ENCODE measurements around the gene IFNL2. TPM values are rescaled to one million over a fixed set of nuclear protein-coding genes. Genes with fewer than 3 reads are reported as not detected.

The IFNL2 gene
- total and polyA plus RNA-seq, 2 of the 4 experiments (the other 2 are of a cell fraction), result not detected

DNA sequence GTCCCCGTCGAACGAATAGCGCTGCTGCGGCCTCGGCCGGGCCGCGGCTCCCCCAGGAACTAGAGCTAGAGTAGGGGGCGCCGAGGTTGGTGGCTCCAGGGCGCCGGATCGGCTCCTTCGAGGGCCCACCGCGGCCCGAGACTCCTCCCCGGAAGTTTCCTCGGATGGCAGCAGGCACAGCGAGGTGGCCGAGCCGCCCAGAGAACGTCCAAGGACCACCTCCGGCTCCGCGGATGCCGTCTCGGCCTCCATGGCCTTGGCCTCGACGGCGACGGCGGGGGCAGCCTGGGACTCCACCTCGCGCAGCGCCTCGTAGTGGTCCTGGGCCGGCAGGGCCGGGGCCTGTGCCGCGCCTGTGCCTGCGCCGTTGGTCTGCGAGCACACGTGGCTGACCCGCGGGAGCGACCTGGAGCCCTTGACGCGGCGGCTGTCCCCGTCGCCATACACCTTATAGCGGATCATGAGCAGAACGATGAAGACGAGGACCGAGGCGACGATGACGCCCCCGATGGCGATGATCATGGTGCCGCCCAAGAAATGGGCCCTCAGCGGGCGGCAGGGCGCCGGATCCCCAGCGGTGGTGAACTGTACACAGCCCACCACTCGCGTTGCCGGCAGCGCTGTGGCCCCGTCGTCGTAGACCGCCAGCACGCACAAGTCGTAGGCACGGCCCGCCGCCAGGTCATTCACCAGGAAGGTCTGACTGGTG lies 39.8 kb downstream of the IFNL2 start:
- CTCF ChIA-PET, result no interaction called here
- no TSS peak for BruUV-seq (replicated peaks)

More for the DNA sequence above, 39.8 kb downstream of the IFNL2 start:
- no peak overlapping the region for H4K8ac ChIP-seq (ENCODE audit: low read depth in 2 of 2, low read length in 2 of 2)
- no peak overlapping the region for H3K27ac ChIP-seq (ENCODE audit: insufficient read depth, low read length)
- H2BK5ac ChIP-seq (ENCODE audit: low read depth, low read length, poor library complexity, severe bottlenecking), result no peak overlapping the region
- no peak overlapping the region for H3K9ac ChIP-seq (ENCODE audit: low read depth, low read length)
- H3K79me1 ChIP-seq (ENCODE audit: low read depth in 1 of 2, low read length in 2 of 2), result no peaks in the 10 kb centered on the region
- no peak overlapping the region for H4K5ac ChIP-seq (ENCODE audit: low read depth, low read length)
- no peak overlapping the region for H2BK120ac ChIP-seq (ENCODE audit: low read depth, low read length)
- H4K20me1 ChIP-seq (ENCODE audit: insufficient read depth, low read length), result no peaks in the 10 kb centered on the region; the same call in 1 of the 2 replicates
- no peak overlapping the region for H3K56ac ChIP-seq (ENCODE audit: extremely low read depth, insufficient read depth, low read length)
- H3K14ac ChIP-seq (replicated peaks; ENCODE audit: low read depth, low read length), result no peak overlapping the region
- no peak overlapping the region for H3K4me2 ChIP-seq (ENCODE audit: low read depth, low read length)
- H4K91ac ChIP-seq (ENCODE audit: insufficient read depth, low read depth, low read length), result no peak overlapping the region
- H3K18ac ChIP-seq (ENCODE audit: low read depth, low read length), result no peak overlapping the region
- no peak overlapping the region for H3K23ac ChIP-seq (ENCODE audit: low read depth, low read length)
- POLR2A ChIA-PET (ENCODE audit: unreplicated experiment), result no interaction called here
- TF ChIP-seq NFE2L2 (IDR thresholded peaks at IDR 0.05; ENCODE audit: low read depth, low read length), result no peak
- TF ChIP-seq USF2 (IDR thresholded peaks at IDR 0.05; ENCODE audit: low read depth, low read length), result no peak
- no peak for TF ChIP-seq CHD1 (IDR thresholded peaks at IDR 0.05; ENCODE audit: low read depth, low read length)
- no peak for TF ChIP-seq SMC3 (IDR thresholded peaks at IDR 0.05; ENCODE audit: low read depth, low read length)
- no peak for TF ChIP-seq RFX5 (IDR thresholded peaks at IDR 0.05; ENCODE audit: low read depth, low read length)
- TF ChIP-seq RAD21 (IDR thresholded peaks at IDR 0.05; ENCODE audit: low read length), result no peak
- TF ChIP-seq, protein P1, sequence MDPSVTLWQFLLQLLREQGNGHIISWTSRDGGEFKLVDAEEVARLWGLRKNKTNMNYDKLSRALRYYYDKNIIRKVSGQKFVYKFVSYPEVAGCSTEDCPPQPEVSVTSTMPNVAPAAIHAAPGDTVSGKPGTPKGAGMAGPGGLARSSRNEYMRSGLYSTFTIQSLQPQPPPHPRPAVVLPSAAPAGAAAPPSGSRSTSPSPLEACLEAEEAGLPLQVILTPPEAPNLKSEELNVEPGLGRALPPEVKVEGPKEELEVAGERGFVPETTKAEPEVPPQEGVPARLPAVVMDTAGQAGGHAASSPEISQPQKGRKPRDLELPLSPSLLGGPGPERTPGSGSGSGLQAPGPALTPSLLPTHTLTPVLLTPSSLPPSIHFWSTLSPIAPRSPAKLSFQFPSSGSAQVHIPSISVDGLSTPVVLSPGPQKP (IDR thresholded peaks at IDR 0.05; ENCODE audit: borderline replicate concordance, low read depth, low read length), result no peak
- TF ChIP-seq RCOR1 (IDR thresholded peaks at IDR 0.05; ENCODE audit: insufficient replicate concordance, low read length), result no peak
- H3K36me3 ChIP-seq (ENCODE audit: control insufficient read depth, insufficient read depth, low read length), result no peaks in the 10 kb centered on the region
- no peaks in the 10 kb centered on the region; the same call in 1 of the 2 replicates for H3K9me1 ChIP-seq (ENCODE audit: insufficient read depth, low read length)
- dilution Hi-C loops (cut with HindIII; ENCODE audit: low sequenced_read_pairs, unreplicated experiment), result no loop called here
- H2BK15ac ChIP-seq (ENCODE audit: low read depth, low read length), result no peak overlapping the region
- H3K4me1 ChIP-seq (ENCODE audit: control insufficient read depth, insufficient read depth, low read length), result no peaks in the 10 kb centered on the region; the same call in 1 of the 2 replicates
- WGBS, 2 experiments (ENCODE audit: extremely low coverage in 2 of 2, insufficient read length in 1 of 2), result 14% methylated on average over 60 of the region's 82 CpGs; no CpG with 5 or more reads in 1 of the 2 experiments
- intact Hi-C loops (cut with micrococcal nuclease), result no loop called here
- H2BK20ac ChIP-seq (ENCODE audit: low read depth, low read length), result no peak overlapping the region
- H2AFZ ChIP-seq (replicated peaks; ENCODE audit: low read length, poor library complexity), result peak overlapping the region; percentile 65
- no peak overlapping the region for H2AK5ac ChIP-seq (ENCODE audit: low read depth, low read length)
- ATAC-seq (ENCODE audit: low read depth), result no peak
- H3K9me3 ChIP-seq (ENCODE audit: control insufficient read depth, insufficient read depth, low read length), result peaks cover 8% of the 10 kb centered on the region
- H2AK9ac ChIP-seq (replicated peaks; ENCODE audit: low read depth, low read length, poor library complexity), result peak overlapping the region; percentile 65
- no peak overlapping the region for H3K4me3 ChIP-seq (ENCODE audit: insufficient read depth, low read depth, low read length)
- peaks cover 63% of the 10 kb centered on the region for H3K27me3 ChIP-seq (ENCODE audit: control insufficient read depth, insufficient read depth, low read length)
- in situ Hi-C loops (cut with MboI; ENCODE audit: low sequenced_read_pairs), result no loop called here
- no peak for DNase-seq
- H3K4ac ChIP-seq (ENCODE audit: low read depth, low read length), result no peak overlapping the region
